ENCODE measurements around the gene UBE3D.
"Not testable (repeated sequence)": the region's sequence is repeated elsewhere in the genome, so short reads cannot be mapped to it uniquely, and the experiment has no call there.

UBE3D gene

DNA sequence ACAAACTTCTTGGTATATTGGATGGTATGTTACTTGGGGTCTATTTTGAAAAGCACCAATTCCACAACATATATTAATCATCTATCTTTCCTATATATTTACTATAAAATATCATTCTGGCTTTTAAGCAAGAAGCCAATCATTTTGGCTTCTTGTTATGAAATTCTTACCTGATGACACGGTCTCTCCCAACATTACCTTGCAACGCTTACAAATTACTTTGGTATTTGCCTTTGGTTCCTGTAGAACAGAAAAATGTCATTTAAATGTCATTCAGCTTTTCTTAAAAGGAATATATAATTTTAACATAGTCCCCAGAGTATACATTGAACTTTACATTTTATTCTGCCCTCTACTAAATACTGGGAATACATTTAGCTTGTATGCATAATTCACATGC is 27.4 kb downstream of the UBE3D start:
- no peak for DNase-seq
- Histone ChIP-seq H3K27me3 (no peaks in the 10 kb centered on the region), H3K9me3 (no peaks in the 10 kb centered on the region), H3K4me1 (peaks cover 11% of the 10 kb centered on the region), H3K4me3 (ENCODE audit: low read depth, low read length) (no peak overlapping the region), H3K36me3 (peaks cover 14% of the 10 kb centered on the region)
- TF ChIP-seq, protein P1, sequence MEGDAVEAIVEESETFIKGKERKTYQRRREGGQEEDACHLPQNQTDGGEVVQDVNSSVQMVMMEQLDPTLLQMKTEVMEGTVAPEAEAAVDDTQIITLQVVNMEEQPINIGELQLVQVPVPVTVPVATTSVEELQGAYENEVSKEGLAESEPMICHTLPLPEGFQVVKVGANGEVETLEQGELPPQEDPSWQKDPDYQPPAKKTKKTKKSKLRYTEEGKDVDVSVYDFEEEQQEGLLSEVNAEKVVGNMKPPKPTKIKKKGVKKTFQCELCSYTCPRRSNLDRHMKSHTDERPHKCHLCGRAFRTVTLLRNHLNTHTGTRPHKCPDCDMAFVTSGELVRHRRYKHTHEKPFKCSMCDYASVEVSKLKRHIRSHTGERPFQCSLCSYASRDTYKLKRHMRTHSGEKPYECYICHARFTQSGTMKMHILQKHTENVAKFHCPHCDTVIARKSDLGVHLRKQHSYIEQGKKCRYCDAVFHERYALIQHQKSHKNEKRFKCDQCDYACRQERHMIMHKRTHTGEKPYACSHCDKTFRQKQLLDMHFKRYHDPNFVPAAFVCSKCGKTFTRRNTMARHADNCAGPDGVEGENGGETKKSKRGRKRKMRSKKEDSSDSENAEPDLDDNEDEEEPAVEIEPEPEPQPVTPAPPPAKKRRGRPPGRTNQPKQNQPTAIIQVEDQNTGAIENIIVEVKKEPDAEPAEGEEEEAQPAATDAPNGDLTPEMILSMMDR (IDR thresholded peaks at IDR 0.05; ENCODE audit: low read depth, low read length): no peak

DNA sequence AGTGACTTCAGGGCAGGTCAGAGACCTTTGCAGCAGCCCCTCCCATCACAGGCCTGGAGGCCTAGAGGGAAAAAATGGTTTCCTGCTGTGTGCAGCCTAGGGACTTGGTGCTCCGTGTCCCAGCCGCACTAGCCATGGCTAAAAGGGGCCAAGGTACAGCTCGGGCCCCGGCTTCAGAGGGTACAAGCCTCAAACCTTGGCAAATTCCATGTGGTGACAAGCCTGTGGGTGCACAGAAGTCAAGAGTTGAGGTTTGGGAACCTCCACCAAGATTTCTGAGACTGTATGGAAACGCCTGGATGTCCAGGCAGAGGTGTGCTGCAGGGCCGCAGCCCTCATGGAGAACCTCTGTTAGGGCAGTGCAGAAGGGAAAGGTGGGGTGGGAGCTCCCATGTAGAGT is 34.0 kb downstream of the UBE3D start:
- TF ChIP-seq, protein P1 (IDR thresholded peaks at IDR 0.05; ENCODE audit: low read depth, low read length): no peak
- DNase-seq: no peak
- Histone ChIP-seq H3K27me3 (no peaks in the 10 kb centered on the region), H3K36me3 (peaks cover 33% of the 10 kb centered on the region), H3K9me3 (no peaks in the 10 kb centered on the region; the same call in 1 of the 2 replicates), H3K4me1 (no peaks in the 10 kb centered on the region), H3K4me3 (ENCODE audit: low read depth, low read length) (no peak overlapping the region)

DNA sequence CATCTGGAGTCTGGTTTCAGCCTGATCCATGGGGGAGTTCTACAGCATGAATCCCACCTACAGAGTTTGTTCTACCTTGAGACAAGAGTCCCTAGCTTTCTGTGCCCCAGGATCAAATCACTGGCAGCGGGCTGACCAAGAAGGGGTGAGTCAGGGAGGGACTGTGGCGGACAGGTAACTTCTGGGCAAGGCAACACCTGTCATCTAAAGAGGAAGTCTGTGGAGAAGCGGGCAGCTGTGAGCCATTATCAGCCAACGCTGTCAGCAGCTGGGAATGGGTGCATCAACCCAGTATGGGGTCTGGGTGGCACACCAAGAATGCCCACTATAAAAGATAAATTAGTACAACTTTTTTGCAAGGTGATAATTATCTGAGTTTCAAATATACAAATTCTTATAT is 45.9 kb downstream of the UBE3D start:
- H3K36me3 ChIP-seq: peaks cover 35% of the 10 kb centered on the region
- H3K27me3 ChIP-seq: no peaks in the 10 kb centered on the region
- TF ChIP-seq, protein P1 (IDR thresholded peaks at IDR 0.05; ENCODE audit: low read depth, low read length): no peak
- DNase-seq: no peak
- H3K9me3 ChIP-seq: no peaks in the 10 kb centered on the region
- no peak overlapping the region for H3K4me3 ChIP-seq (ENCODE audit: low read depth, low read length)
- H3K4me1 ChIP-seq: no peaks in the 10 kb centered on the region

DNA sequence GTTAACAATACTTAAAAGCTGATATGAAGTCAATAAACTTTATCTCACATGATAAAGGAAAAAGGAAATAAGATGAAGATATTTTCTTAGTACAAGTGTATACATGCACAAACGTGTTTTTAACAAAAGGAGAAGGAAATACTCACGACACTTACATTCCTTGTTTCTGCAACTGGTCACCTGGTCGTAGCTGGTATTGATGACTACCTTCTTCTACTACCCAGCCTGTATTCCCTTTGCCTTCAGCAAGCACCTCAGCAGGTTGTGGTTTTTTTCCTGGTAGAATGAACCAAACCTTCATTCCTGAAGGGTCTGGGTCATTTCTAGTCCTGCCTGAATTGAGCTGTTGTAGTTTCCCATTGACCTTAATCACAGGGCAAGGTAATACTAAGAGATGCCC is 54.5 kb downstream of the UBE3D start:
- DNase-seq, H3K9me3 ChIP-seq, H3K36me3 ChIP-seq: not testable (repeated sequence)

DNA sequence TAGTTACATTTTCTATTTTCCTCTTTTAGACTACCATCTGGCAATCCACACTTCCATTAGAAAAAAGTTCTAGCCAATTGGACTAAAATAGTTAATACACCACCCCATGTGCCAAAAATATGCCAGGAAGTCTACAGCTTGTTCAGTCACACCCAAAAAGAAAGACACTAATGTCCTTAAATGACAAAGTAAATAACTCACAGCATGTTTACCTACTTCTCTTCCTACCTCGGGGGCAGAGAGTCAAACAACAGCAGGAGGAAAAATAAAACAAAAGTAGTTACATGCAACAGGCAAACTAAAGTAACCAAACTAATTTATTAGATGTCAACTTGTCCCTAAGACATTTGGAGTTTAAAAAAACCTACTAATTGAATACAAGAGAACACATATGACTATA is 57.0 kb downstream of the UBE3D start:
- H3K36me3 ChIP-seq: no peaks in the 10 kb centered on the region

More for the DNA sequence above, 54.5 kb downstream of the UBE3D start:
- H3K27me3 ChIP-seq; H3K4me3 ChIP-seq (ENCODE audit: low read depth, low read length); H3K4me1 ChIP-seq: not testable (repeated sequence)

DNA sequence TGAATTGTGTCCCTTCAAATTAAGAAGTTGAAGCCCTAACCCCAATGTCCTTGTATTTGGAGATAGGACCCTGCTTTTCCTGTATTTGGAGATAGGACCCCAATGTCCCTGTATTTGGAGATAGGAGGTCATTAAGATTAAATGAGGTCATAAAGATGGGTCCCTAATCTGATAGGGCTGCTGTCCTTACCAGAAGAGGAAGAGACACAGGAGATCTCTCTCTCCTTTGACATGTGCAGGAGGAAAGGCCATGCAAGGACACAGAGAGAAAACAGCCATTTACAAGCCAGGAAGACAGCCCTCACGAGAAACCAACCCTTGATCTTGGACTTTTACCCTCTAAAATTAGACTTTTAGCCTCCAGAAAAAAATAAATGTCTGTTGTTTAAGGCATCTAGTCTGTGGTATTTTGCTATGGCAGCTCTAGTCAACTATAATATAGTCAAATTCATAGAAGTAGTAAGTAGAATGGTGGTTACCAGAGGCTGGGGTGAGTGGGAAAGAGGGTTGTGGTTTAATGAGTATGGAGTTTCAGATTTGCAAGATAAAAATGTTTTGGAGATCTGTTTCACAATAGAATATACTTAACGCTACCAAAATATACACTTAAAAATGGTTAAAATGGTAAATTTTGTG is 59.3 kb downstream of the UBE3D start:
- Histone ChIP-seq H3K36me3 (no peaks in the 10 kb centered on the region), H3K9me3 (no peaks in the 10 kb centered on the region), H3K27me3 (no peaks in the 10 kb centered on the region), H3K4me1 (no peaks in the 10 kb centered on the region), H3K4me3 (ENCODE audit: low read depth, low read length) (no peak overlapping the region)
- no peak for DNase-seq
- TF ChIP-seq, protein P1 (IDR thresholded peaks at IDR 0.05; ENCODE audit: low read depth, low read length): no peak

More for the DNA sequence above, 57.0 kb downstream of the UBE3D start:
- Histone ChIP-seq H3K27me3 (no peaks in the 10 kb centered on the region), H3K4me3 (ENCODE audit: low read depth, low read length) (no peak overlapping the region), H3K4me1 (no peaks in the 10 kb centered on the region), H3K9me3 (no peaks in the 10 kb centered on the region)
- DNase-seq: no peak
- TF ChIP-seq, protein P1 (IDR thresholded peaks at IDR 0.05; ENCODE audit: low read depth, low read length): no peak

Measured in BE2C (cell line).